Muscle of leg (tissue), 11 donors: ENCODE data around the gene GPER1. TPM values are rescaled to one million over a fixed set of nuclear protein-coding genes. Genes with fewer than 3 reads are reported as not detected.
A peak's percentile ranks its signal among the peaks of the same experiment; 100 is the strongest.

ENCODE experiments used
- DNase-seq: peaks from one replicate; pipeline ENCODE4 v3.0.0; 2013
- H3K27ac ChIP-seq: one replicate; pipeline ENCODE4 v1.5.1; 2013; ENCODE audit warnings: mild to moderate bottlenecking, low read length, control low read depth
- H3K27me3 ChIP-seq: one replicate; pipeline ENCODE4 v1.6.1; 2013; ENCODE audit warnings: low read length; ENCODE audit not compliant: control insufficient read depth, insufficient read depth
- H3K36me3 ChIP-seq: one replicate; pipeline ENCODE4 v1.6.1; 2013; ENCODE audit warnings: low read length; ENCODE audit not compliant: control insufficient read depth, insufficient read depth
- H3K4me1 ChIP-seq: one replicate; pipeline ENCODE4 v1.6.1; 2013; ENCODE audit warnings: low read length; ENCODE audit not compliant: control insufficient read depth, insufficient read depth
- H3K4me3 ChIP-seq: one replicate; pipeline ENCODE4 v1.5.1; 2013; ENCODE audit warnings: low read length, control low read depth
- H3K9me3 ChIP-seq: replicated peaks from 2 replicates; pipeline ENCODE4 v1.6.1; 2013; ENCODE audit warnings: low read depth, low read length; ENCODE audit not compliant: control insufficient read depth
- WGBS: methylation state at CpG from one replicate; pipeline ENCODE4 v1.1.5; 2013; ENCODE audit warnings: missing lambda C conversion rate; ENCODE audit not compliant: insufficient coverage; 5-methylcytosine and 5-hydroxymethylcytosine counted together
- polyA plus RNA-seq, 8 donors: library from polyadenylated mRNA; unstranded; fragments of 120-200 nt; gene quantifications; one replicate each; pipeline versions ENCODE4 v1.2.1 to v1.2.3, GENCODE V29; 2013; ENCODE audit warnings: inconsistent platforms in 1 of 8, low replicate concordance in 1 of 8; ENCODE audit not compliant: insufficient read length in 8 of 8, insufficient read depth in 1 of 8
- total RNA-seq: library from RNA; stranded (reverse); fragments of 120-200 nt; gene quantifications from one replicate; pipeline ENCODE4 v1.2.4, GENCODE V29; 2013

The GPER1 gene
- total and polyA plus RNA-seq, 9 donors, result 9.6 to 17.7 (median 11.6) TPM

DNA sequence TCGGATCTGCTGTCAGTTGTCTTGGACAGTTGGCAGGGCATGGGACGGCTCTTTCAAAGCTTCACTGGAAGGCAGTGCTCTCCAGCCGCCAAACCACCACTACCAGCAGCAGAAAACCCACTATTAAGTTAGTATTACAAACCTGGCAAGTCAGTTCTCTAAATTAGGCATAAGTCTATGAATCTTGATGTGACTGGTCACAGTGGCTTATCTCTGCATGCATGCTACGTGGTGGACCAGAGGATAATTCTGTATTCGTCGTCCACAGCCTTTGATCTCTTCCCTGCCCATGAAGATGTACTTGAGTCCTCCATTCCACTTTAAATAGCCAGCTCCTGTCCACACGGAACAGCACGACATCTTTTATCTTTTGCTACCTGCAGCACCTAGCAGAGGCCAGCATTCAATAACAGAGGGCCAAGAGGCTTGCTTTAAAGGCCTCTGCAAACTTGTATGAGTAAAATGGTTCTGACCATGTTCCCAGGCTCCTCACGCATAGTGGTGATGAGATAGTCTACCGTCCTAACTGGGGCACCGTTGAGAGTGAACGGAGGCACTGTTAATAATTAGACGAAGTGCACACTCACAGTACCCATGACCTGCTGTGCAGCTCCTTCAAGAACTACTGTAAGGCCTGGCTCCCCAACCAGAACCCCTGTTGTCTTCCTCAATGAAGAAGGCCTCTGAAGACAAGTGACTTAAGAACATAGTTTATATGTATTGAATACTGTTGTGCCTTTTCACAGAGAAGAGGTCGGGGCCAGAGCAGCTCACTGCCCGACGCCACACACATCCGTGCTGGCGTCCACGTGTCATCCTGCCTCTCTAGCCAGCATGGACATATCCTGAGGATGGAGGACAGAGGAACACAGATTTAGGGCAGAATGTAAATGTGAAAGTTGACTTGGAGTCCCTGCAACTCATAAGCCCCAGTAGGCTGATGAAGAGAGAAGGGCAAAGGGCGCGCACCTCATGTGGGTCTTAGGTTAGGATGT, 42.5 kb upstream of the GPER1 start:
- no peaks in the 10 kb centered on the region for H3K36me3 ChIP-seq
- no peaks in the 10 kb centered on the region for H3K27me3 ChIP-seq
- DNase-seq, result no peak
- 80% methylated on average over 15 of the region's 21 CpGs for WGBS
- H3K9me3 ChIP-seq, result no peaks in the 10 kb centered on the region
- peaks cover 63% of the 10 kb centered on the region for H3K4me1 ChIP-seq
- peak overlapping the region; percentile 54 for H3K4me3 ChIP-seq
- peak overlapping the region; percentile 83 for H3K27ac ChIP-seq

DNA sequence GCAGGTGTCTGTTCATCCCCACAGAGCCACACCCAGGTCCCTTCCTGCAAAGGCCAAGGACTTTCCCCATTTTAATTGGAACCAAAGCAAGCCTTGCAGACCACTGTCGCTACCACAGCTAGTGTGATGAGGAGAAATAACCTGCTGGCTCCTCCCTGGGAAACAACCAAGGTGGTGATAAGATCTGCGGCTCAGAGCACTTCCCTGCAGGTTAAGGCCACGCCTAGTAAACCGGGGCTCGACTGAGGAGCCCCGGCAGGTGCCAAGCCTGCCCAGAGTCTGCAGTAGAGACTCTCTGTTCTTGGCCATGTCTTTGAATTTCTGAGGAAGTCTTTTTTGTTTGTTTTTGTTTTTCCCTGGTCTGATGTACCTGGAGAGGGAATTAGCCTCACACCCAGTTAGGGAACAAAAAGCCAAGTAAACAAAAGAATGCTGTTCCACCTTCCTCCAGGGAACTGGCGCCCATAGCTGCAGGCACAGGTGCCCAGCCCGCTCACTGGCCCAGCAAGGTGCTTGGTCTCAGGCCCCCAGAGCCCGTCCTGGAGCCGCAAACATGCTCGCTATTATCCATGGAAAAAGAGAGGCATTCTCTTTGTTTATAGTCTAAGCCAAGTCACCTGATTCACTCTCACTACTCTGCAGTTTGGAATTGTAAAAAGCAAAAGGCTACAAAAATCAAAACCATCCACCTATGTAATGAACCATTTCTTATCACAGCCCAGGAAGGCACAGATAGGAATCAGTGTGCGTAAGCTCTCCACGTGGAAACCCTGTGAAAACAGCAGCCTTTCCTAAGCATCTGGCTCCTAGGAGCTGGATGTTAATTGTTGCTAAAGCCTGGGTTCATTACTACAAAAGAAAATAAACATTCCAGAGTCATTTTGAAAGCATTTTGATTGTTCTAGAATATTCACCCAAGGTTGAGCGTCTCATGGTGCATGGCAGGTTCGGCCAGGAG, 40.9 kb upstream of the GPER1 start:
- Histone ChIP-seq H3K9me3 (no peaks in the 10 kb centered on the region), H3K27ac (no peak overlapping the region), H3K36me3 (no peaks in the 10 kb centered on the region), H3K27me3 (no peaks in the 10 kb centered on the region), H3K4me3 (no peak overlapping the region), H3K4me1 (peaks cover 65% of the 10 kb centered on the region)
- DNase-seq, result no peak
- whole genome bisulfite sequencing, result 82% methylated on average over 12 of the region's 15 CpGs

DNA sequence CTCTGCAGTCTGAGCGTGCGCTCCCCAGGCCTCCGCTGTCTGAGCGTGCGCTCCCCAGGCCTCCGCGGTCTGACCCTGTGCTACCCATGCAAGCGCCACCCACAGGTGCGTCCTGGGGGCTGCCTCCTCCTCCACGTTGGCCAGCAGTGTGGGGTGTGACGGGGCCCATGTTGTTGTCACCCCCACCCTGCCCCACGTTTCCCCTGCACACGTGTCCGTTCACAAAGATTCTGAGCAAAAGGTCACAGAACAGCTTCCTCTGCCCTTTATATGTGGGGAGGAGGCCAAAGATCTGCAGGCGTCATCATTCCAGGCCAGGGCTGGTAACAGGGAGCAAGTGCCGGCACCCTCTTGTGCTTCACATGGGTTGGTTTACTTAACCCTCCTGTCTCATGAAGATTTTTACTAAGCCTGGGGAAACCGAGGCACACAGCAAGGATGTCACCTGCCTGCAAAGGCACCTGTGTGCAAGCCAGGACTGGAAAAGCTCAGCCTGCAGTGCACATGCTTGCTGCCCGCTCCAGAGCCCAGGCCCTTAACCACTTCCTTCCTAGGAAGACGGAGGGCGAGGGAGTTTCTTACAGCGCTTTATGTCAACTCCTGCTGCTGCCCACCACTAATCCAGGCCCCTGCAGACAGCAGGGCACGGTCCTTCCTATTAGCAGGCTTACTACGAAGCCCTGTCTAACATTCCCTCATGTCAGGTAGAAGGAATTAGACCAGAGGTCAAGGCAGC, 38.7 kb upstream of the GPER1 start:
- H3K4me1 ChIP-seq, result peaks cover 68% of the 10 kb centered on the region
- DNase-seq, result no peak
- WGBS, result 79% methylated on average over 17 of the region's 23 CpGs
- H3K27me3 ChIP-seq, result no peaks in the 10 kb centered on the region
- no peaks in the 10 kb centered on the region for H3K36me3 ChIP-seq
- H3K9me3 ChIP-seq, result no peaks in the 10 kb centered on the region
- no peak overlapping the region for H3K4me3 ChIP-seq
- no peak overlapping the region for H3K27ac ChIP-seq

DNA sequence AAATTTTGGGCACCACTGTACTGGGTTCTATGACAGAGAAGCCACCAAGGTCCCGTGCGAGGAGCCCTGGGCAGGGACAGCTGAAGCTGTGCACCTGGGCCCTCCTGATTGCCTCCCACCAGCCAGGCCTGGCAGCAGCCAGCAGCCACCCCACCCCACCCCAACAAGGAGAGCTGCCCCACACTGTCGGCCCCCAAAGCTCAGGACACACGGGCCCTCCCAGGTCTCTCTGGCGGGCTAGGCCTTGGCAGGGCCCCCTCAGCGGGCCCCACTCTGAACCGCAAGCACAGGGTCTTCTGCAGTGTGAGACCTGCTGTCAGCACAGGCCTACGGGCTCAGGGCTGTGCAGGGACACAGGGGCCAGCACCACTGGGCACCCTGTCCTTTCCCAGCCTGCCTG, 38.1 kb upstream of the GPER1 start:
- WGBS, result 81% methylated on average over 8 of the region's 8 CpGs
- Histone ChIP-seq H3K27me3 (no peaks in the 10 kb centered on the region), H3K36me3 (no peaks in the 10 kb centered on the region), H3K4me1 (peaks cover 71% of the 10 kb centered on the region), H3K27ac (no peak overlapping the region), H3K9me3 (no peaks in the 10 kb centered on the region), H3K4me3 (no peak overlapping the region)
- no peak for DNase-seq

DNA sequence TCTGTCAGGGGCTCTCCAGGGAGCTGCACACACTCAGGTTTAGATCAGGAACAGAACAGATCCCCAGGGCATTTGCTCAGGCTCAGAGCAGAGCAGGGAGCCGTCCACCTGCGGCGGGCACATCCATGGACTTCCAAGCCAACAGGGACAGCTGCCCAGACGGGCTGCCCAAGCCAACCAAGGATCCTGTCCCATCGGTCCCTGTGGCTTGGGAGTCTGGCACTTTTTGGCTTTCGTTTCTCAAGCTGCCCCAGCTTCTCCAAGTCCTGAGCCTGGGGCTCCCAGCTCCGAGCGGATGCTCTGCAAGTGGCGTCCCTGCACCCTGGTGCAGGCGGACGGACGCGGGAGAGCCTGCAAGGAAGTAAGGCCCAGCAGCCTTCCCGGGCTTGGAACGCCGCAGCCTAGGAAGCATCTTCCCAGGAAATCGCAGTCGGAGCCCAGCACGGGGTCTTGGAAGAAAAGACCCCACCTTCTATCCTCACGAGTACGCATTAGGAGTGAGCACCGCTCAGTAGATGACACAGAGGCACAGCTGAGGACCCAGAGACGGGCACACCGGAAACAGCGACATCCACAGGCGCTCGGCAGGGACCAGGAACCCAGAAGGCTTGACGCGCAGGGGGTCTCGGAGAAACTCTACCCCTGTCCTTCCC, 37.5 kb upstream of the GPER1 start:
- Histone ChIP-seq H3K4me3 (no peak overlapping the region), H3K27me3 (no peaks in the 10 kb centered on the region), H3K36me3 (no peaks in the 10 kb centered on the region), H3K27ac (peak overlapping the region; percentile 20), H3K4me1 (peaks cover 71% of the 10 kb centered on the region), H3K9me3 (no peaks in the 10 kb centered on the region)
- no peak for DNase-seq
- 90% methylated on average over 26 of the region's 30 CpGs for WGBS

DNA sequence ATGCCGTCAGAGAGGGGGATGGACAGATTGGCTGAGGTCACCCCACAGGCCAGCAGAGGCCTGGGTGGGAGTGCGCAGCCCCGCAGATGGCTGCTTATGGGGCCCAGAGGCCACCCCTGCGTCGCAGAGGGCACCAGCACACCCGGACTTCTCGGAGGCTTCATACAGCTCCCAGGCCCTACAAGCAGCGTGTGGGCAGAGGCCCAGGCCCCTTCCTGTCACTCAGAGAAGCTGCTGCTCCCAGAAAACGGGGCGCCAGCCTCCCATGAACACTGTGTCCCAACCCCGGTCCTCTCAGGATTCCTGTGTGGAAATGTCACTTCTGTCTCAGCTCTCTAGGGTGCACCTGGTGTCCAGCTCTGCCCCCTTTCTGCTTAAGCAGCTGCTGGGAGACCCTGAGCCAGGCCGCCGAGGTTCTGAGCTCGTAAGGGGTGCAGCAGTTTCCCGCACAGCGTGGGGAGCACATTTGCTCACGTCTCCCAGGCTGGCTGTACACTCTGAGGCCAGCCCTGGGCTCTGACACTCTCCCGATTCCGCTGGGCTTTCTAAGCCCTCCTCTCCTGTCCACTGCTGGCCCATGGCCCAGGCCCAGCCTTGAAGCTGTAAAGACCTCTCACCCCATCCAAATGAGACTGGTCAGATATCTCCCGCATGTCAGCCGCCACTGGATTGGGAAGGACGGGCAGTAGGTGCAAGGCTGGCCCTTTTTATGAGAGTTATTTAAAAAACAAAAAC, 36.8 kb upstream of the GPER1 start:
- no peaks in the 10 kb centered on the region for H3K36me3 ChIP-seq
- peak overlapping the region; percentile 42 for H3K27ac ChIP-seq
- no peaks in the 10 kb centered on the region for H3K27me3 ChIP-seq
- 74% methylated on average over 17 of the region's 22 CpGs for WGBS
- peaks cover 74% of the 10 kb centered on the region for H3K4me1 ChIP-seq
- no peak overlapping the region for H3K4me3 ChIP-seq
- no peaks in the 10 kb centered on the region for H3K9me3 ChIP-seq
- DNase-seq, result peak; percentile 63

DNA sequence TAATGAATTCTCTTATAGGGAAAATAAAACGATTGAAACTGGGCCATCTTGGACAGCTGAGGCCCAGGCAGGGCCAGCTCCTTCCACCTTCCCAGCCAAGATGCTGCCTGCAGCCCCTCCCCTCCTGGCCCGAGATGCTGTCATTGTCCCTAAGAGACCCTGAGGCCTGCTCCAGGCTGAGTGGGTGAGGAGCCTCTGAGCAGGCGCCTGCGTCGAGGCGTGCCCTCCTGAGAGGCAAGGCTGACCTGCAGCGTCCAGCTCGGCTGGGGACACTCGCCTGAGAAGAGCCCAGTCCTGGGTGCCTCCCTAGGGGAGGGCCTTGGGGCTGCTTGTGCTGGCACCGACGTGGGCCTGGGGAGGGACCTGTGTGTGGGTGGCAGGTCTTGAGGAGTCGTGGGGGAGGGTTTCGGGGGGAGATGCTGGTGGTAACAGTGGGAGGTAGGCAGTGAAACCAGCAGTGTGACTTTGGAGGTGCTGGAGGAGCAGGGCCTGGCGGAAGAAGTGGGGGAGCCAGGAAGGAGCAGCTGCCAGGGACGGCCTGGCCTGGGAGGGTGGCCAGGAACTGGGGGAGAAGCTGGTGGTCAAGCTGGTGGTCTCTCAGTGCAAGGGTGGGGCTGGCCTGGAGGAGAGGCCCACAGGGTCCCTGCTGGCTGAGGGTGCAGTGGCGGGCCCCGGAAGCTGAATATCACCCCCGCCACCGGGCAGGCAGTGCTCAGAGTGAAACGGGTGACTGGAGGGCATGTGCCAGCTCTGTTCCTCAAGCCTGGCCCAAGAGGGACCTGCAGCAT, 35.7 kb upstream of the GPER1 start:
- peak; percentile 69 for DNase-seq
- 45% methylated on average over 15 of the region's 20 CpGs for WGBS

DNA sequence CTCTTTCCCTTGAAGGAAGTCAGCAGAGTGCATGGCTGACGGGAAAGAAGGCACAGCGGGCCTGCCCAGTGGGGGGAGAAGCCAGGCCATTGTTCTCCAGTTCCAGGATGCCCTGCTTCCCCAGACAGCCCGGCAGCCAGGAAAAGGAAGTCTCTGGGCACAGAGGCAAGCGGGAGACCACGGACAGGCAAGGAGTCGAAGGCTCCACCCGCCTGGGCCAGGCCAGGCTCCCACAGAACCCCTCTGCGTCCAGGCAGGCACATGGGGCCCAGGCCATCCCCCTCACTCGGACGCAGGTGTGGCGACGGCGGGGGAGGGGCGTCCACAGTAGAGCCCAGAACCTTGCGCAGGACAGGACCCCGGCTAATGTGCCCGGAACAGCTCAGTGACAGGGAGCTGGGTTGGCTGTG, 34.9 kb upstream of the GPER1 start:
- H3K27ac ChIP-seq, result peak overlapping the region; percentile 86
- peaks cover 88% of the 10 kb centered on the region for H3K4me1 ChIP-seq

More for the DNA sequence above, 35.7 kb upstream of the GPER1 start:
- H3K36me3 ChIP-seq, result no peaks in the 10 kb centered on the region
- H3K4me1 ChIP-seq, result peaks cover 85% of the 10 kb centered on the region
- no peaks in the 10 kb centered on the region for H3K9me3 ChIP-seq
- peak overlapping the region; percentile 86 for H3K27ac ChIP-seq
- H3K27me3 ChIP-seq, result no peaks in the 10 kb centered on the region
- H3K4me3 ChIP-seq, result no peak overlapping the region

More for the DNA sequence above, 34.9 kb upstream of the GPER1 start:
- Histone ChIP-seq H3K9me3 (no peaks in the 10 kb centered on the region), H3K27me3 (no peaks in the 10 kb centered on the region), H3K36me3 (peaks cover 5% of the 10 kb centered on the region), H3K4me3 (no peak overlapping the region)
- peak; percentile 56 for DNase-seq
- WGBS, result 69% methylated on average over 17 of the region's 17 CpGs
